H1 (cell line): ENCODE data around the gene HES7. TPM values are rescaled to one million over a fixed set of nuclear protein-coding genes. Genes with fewer than 3 reads are reported as not detected.

ENCODE experiments used
- CTCF ChIA-PET: fragments of 300-600 bp; sonication (Branson Sonifier 250); formaldehyde crosslinking; loops from one replicate; lab custom pipeline; 2021; ENCODE audit not compliant: partially characterized antibody; lab: Charles Lee
- POLR2A ChIA-PET: fragments of 300-600 bp; sonication (Branson Sonifier 250); formaldehyde crosslinking; loops from one replicate; lab custom pipeline; 2021; ENCODE audit warnings: inconsistent platforms; ENCODE audit not compliant: partially characterized antibody; lab: Charles Lee
- DNase-seq, 2 experiments: peaks; one replicate each; pipeline versions ENCODE4 v3.0.0 to v3.0.0-alpha.2; 2010 to 2022; ENCODE audit warnings: low spot score in 2 of 2, low read depth in 1 of 2, mixed read lengths in 1 of 2
- FAIRE-seq: peaks from 2 replicates; lab custom pipeline; 2011; peaks lifted over from hg19 to GRCh38; lab: Jason Lieb, UNC
- H2AFZ ChIP-seq: 2 replicates; pipeline ENCODE4 v1.8.1; 2012; ENCODE audit warnings: low read length, inconsistent platforms
- H2AK5ac ChIP-seq: 2 replicates; pipeline ENCODE4 v1.6.1; 2013; ENCODE audit warnings: low read depth, low read length
- H2BK120ac ChIP-seq: replicated peaks from 2 replicates; pipeline ENCODE3; 2013; ENCODE audit warnings: low read depth, low read length, inconsistent platforms
- H2BK12ac ChIP-seq: 2 replicates; pipeline ENCODE4 v1.6.1; 2013; ENCODE audit warnings: low read depth, low read length
- H2BK15ac ChIP-seq: 2 replicates; pipeline ENCODE4 v1.6.1; 2013; ENCODE audit warnings: low read length
- H2BK20ac ChIP-seq: 2 replicates; pipeline ENCODE4 v1.6.1; 2013; ENCODE audit warnings: low read length
- H2BK5ac ChIP-seq: 2 replicates; pipeline ENCODE4 v1.6.1; 2013; ENCODE audit warnings: low read depth, low read length
- H3K14ac ChIP-seq: 2 replicates; pipeline ENCODE4 v1.6.1; 2013; ENCODE audit warnings: inconsistent platforms; ENCODE audit not compliant: insufficient read length
- H3K18ac ChIP-seq: 2 replicates; pipeline ENCODE4 v1.6.1; 2013; ENCODE audit warnings: low read length; ENCODE audit errors: extremely low read depth
- H3K23ac ChIP-seq: 2 replicates; pipeline ENCODE4 v1.6.1; 2013; ENCODE audit warnings: inconsistent platforms; ENCODE audit not compliant: insufficient read length
- H3K23me2 ChIP-seq: 2 replicates; pipeline ENCODE4 v1.6.1; 2013; ENCODE audit warnings: low read depth, low read length
- H3K27ac ChIP-seq: 2 replicates; pipeline ENCODE4 v1.6.1; 2011; ENCODE audit warnings: low read depth, low read length, inconsistent platforms
- H3K27me3 ChIP-seq, 4 experiments: replicated peaks in 1 of 4; 1 replicate in 1 of 4; 2 replicates in 3 of 4; pipeline versions ENCODE4 v1.6.1 to v1.8.1; 2011 to 2013; ENCODE audit warnings: low read length in 3 of 4, mild to moderate bottlenecking in 3 of 4, inconsistent platforms in 2 of 4, mixed read lengths in 2 of 4, moderate library complexity in 1 of 4; ENCODE audit not compliant: control insufficient read depth in 3 of 4, insufficient read depth in 3 of 4; ENCODE audit errors: extremely low read depth in 1 of 4
- H3K36me3 ChIP-seq, 4 experiments: 2 replicates each; pipeline versions ENCODE4 v1.6.1 to v1.8.1; 2011 to 2013; ENCODE audit warnings: mild to moderate bottlenecking in 4 of 4, low read length in 3 of 4, moderate library complexity in 2 of 4, control low read depth in 1 of 4, inconsistent platforms in 1 of 4; ENCODE audit not compliant: insufficient read depth in 4 of 4, control insufficient read depth in 2 of 4
- H3K4ac ChIP-seq: replicated peaks from 2 replicates; pipeline ENCODE3; 2013; ENCODE audit warnings: low read length, low read depth, mixed read lengths, inconsistent platforms; ENCODE audit not compliant: insufficient read length
- H3K4me1 ChIP-seq, 4 experiments: replicated peaks in 1 of 4; 1 replicate in 1 of 4; 2 replicates in 3 of 4; pipeline versions ENCODE4 v1.6.1 to v1.8.1; 2011 to 2013; ENCODE audit warnings: low read length in 3 of 4, inconsistent platforms in 2 of 4, mixed read lengths in 1 of 4; ENCODE audit not compliant: insufficient read depth in 4 of 4, control insufficient read depth in 3 of 4
- H3K4me2 ChIP-seq, 2 experiments: 2 replicates each; pipeline versions ENCODE4 v1.6.1 to v1.8.1; 2011 to 2013; ENCODE audit warnings: low read depth in 2 of 2, low read length in 2 of 2, control low read depth in 1 of 2, inconsistent platforms in 1 of 2, mild to moderate bottlenecking in 1 of 2; ENCODE audit not compliant: insufficient read depth in 1 of 2
- H3K4me3 ChIP-seq, 4 experiments: fragments of 200-600, 300-600 bp in 1 of 4; sonication (generic), shearing (Covaris generic), sonication (Bioruptor Twin) in 1 of 4; 2 replicates each; pipeline versions ENCODE4 v1.5.1 to v1.8.1; 2011 to 2016; ENCODE audit warnings: low read length in 4 of 4, low read depth in 3 of 4, control low read depth in 2 of 4, inconsistent platforms in 2 of 4, mild to moderate bottlenecking in 2 of 4, mixed read lengths in 1 of 4, moderate library complexity in 1 of 4; ENCODE audit not compliant: insufficient read depth in 2 of 4; ENCODE audit errors: extremely low read depth in 1 of 4
- H3K56ac ChIP-seq: replicated peaks from 2 replicates; pipeline ENCODE3; 2013; ENCODE audit warnings: low read depth, mild to moderate bottlenecking, mixed read lengths, low read length, inconsistent platforms; ENCODE audit not compliant: insufficient read length
- H3K79me1 ChIP-seq: 2 replicates; pipeline ENCODE4 v1.6.1; 2013; ENCODE audit warnings: low read depth, low read length, control low read depth
- H3K79me2 ChIP-seq, 2 experiments: 2 replicates each; pipeline versions ENCODE4 v1.6.1 to v1.8.1; 2012 to 2013; ENCODE audit warnings: low read length in 2 of 2, mild to moderate bottlenecking in 2 of 2, inconsistent platforms in 1 of 2; ENCODE audit not compliant: insufficient read depth in 2 of 2, control insufficient read depth in 1 of 2
- H3K9ac ChIP-seq, 4 experiments: replicated peaks in 1 of 4; 1 replicate in 1 of 4; 2 replicates in 3 of 4; pipeline versions ENCODE4 v1.6.1 to v1.8.1; 2011 to 2013; ENCODE audit warnings: low read depth in 3 of 4, low read length in 3 of 4, control low read depth in 2 of 4, mild to moderate bottlenecking in 2 of 4, moderate library complexity in 2 of 4, inconsistent platforms in 1 of 4; ENCODE audit errors: extremely low read depth in 1 of 4
- H3K9me3 ChIP-seq, 2 experiments: 2 replicates each; pipeline versions ENCODE4 v1.6.1 to v1.8.1; 2012 to 2013; ENCODE audit warnings: mild to moderate bottlenecking in 2 of 2, moderate library complexity in 2 of 2, control low read depth in 1 of 2, inconsistent platforms in 1 of 2, low read depth in 1 of 2, low read length in 1 of 2, mixed read lengths in 1 of 2; ENCODE audit not compliant: insufficient read depth in 2 of 2
- H4K20me1 ChIP-seq, 2 experiments: replicated peaks in 1 of 2; 2 replicates each; pipeline versions ENCODE3 to v1.8.1; 2011 to 2013; ENCODE audit warnings: inconsistent platforms in 2 of 2, low read length in 2 of 2, mild to moderate bottlenecking in 1 of 2; ENCODE audit not compliant: insufficient read depth in 2 of 2, control insufficient read depth in 1 of 2
- H4K5ac ChIP-seq: 2 replicates; pipeline ENCODE4 v1.6.1; 2013; ENCODE audit warnings: low read length, low read depth, mixed read lengths, inconsistent platforms; ENCODE audit not compliant: insufficient read length
- H4K8ac ChIP-seq: 2 replicates; pipeline ENCODE4 v1.8.0; 2013; ENCODE audit warnings: mild to moderate bottlenecking, moderate library complexity, low read length, inconsistent platforms; ENCODE audit not compliant: insufficient read depth; ENCODE audit errors: extremely low read depth
- H4K91ac ChIP-seq: replicated peaks from 2 replicates; pipeline ENCODE3; 2013; ENCODE audit warnings: low read length, mixed read lengths, inconsistent platforms; ENCODE audit not compliant: insufficient read length
- EGR1 ChIP-seq: IDR thresholded peaks from 2 replicates; pipeline ENCODE4 v1.6.1; 2011; ENCODE audit warnings: low read depth, low read length, borderline replicate concordance
- FOSL1 ChIP-seq: IDR thresholded peaks from 2 replicates; pipeline ENCODE4 v1.6.1; 2011; ENCODE audit warnings: mild to moderate bottlenecking, low read depth, low read length, moderate library complexity; ENCODE audit not compliant: insufficient read depth
- PHF8 ChIP-seq: fragments of 200-600 bp; sonication (generic); conservative IDR thresholded peaks from 2 replicates; pipeline ENCODE4 v1.7.1; 2012; ENCODE audit warnings: low read depth, mild to moderate bottlenecking, inconsistent platforms, low read length, moderate library complexity
- POU5F1 ChIP-seq: IDR thresholded peaks from 2 replicates; pipeline ENCODE4 v1.6.1; 2011; ENCODE audit warnings: low read depth, mild to moderate bottlenecking, low read length, moderate library complexity
- RBBP5 ChIP-seq: IDR thresholded peaks from 2 replicates; pipeline ENCODE4 v1.7.1; 2012; ENCODE audit warnings: low read depth, mild to moderate bottlenecking, inconsistent platforms, low read length, moderate library complexity, borderline replicate concordance
- SP2 ChIP-seq: IDR thresholded peaks from 2 replicates; pipeline ENCODE4 v1.6.1; 2012; ENCODE audit warnings: mild to moderate bottlenecking, low read length, inconsistent platforms
- SRF ChIP-seq: IDR thresholded peaks from 2 replicates; pipeline ENCODE4 v1.6.1; 2011; ENCODE audit warnings: mild to moderate bottlenecking, low read depth, low read length, moderate library complexity
- SUZ12 ChIP-seq: fragments of 200-600 bp; sonication (generic); IDR thresholded peaks from 2 replicates; pipeline ENCODE4 v1.6.1; 2012; ENCODE audit warnings: mild to moderate bottlenecking, inconsistent platforms, low read length, moderate library complexity, mixed read lengths
- TAF7 ChIP-seq: optimal IDR thresholded peaks from 2 replicates; pipeline ENCODE3; 2011; ENCODE audit warnings: low read depth, mild to moderate bottlenecking, inconsistent platforms, low read length, moderate library complexity, borderline replicate concordance
- WGBS, 2 experiments: shearing (Covaris generic) in 1 of 2; methylation state at CpG; one replicate each; pipeline versions ENCODE4 v1.1.6 to v1.1.7; 2013 to 2015; ENCODE audit warnings: low lambda C conversion rate in 2 of 2, mixed read lengths in 2 of 2, inconsistent platforms in 1 of 2, low coverage in 1 of 2, missing lambda C conversion rate in 1 of 2; ENCODE audit not compliant: insufficient replicate concordance in 2 of 2, insufficient coverage in 1 of 2, insufficient read length in 1 of 2; ENCODE audit errors: extremely low coverage in 1 of 2, missing lambda C conversion rate in 1 of 2; 5-methylcytosine and 5-hydroxymethylcytosine counted together
- polyA plus RNA-seq, 7 experiments: library from polyadenylated mRNA; depleted of rRNA in 3 of 7; stranded (reverse) in 5 of 7; unstranded in 2 of 7; fragments of >200 nt in 5 of 7; fragments of 200-250 nt in 2 of 7; gene quantifications; 1 replicate in 5 of 7; 2 replicates in 1 of 7; 4 replicates in 1 of 7; pipeline versions ENCODE4 v1.2.1 to v1.2.3, GENCODE V29; 2011 to 2013; ENCODE audit warnings: missing spikeins in 2 of 7, mixed read lengths in 2 of 7
- total RNA-seq: library from RNA; stranded (reverse); fragmentation: NEBNext Ultra II Directional; extraction: Animal tissue kit (Norgen Biotek cat#: 25700); gene quantifications from 2 replicates; pipeline ENCODE4 v1.2.1, GENCODE V29; 2021
- TF ChIP-seq, protein P1 (sequence below): IDR thresholded peaks from 2 replicates; pipeline ENCODE4 v1.6.1; 2012; ENCODE audit warnings: low read length, inconsistent platforms

Gene HES7
- total and polyA plus RNA-seq, 2 of the 8 experiments (the other 6 are each of a cell fraction or from before 2014, with no cell fraction given) = 0.20 to 0.32 TPM

DNA sequence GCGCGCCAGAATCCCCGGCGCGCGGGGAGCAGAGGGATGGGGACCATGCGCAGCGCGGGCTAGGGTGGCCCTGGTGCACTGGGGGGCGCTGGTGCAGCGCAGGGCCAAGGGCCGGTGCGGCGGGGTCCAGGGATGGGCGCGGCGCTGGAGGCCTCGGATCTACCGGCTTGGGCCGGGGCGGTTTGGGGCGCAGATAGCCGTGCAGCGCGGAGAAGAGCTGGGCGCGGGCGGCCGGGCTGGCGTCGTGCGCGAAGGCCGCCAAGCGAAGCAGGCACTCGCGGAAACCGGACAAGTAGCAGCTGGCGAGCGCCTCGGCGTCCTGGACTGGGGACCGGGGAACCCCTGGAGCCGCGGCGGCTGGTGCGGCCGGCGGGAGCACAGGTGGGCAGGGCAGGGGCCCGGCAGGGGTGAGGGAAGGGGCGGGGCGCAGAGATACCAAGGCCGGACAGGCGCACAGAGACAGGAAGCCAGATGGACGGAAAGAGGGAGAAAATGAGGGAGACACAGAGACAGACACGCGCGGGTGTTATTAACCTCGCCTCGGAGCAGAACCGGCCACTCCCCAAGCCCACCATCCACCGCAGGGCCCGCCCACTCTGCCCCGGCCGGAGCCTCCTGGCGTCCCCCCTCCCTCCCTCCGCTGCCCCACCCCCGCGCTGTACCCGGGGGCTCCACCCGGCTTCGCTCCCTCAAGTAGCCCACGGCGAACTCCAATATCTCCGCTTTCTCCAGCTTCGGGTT, 2.1 kb downstream of the HES7 start:
- Histone ChIP-seq H3K4me2 (peak overlapping the region; percentile 88 to 93), H3K27ac (no peak overlapping the region), H2BK15ac (no peak overlapping the region), H3K56ac (no peak overlapping the region), H3K9ac (no peak overlapping the region), H4K5ac (no peak overlapping the region), H3K9me3 (no peaks in the 10 kb centered on the region), H2BK20ac (no peak overlapping the region), H4K20me1 (peaks cover 5 to 6% of the 10 kb centered on the region in 2 experiments), H3K4me1 (peaks cover 0 to 26% (median 14%) of the 10 kb centered on the region in 4 experiments; a peak in 6 of 7 replicates), H3K27me3 (peaks cover 32 to 53% (median 51%) of the 10 kb centered on the region in 4 experiments), H3K4me3 (peak overlapping the region; percentile 54 to 89 (median 82)), H4K91ac (no peak overlapping the region), H3K36me3 (no peaks in the 10 kb centered on the region), H2AK5ac (no peak overlapping the region), H4K8ac (peak overlapping the region; percentile 63; the same call in 1 of the 2 replicates), H2BK12ac (no peak overlapping the region), H3K79me2 (no peaks in the 10 kb centered on the region), H3K4ac (no peak overlapping the region), H3K23me2 (peaks cover 49% of the 10 kb centered on the region), H2AFZ (no peak overlapping the region; the same call in 1 of the 2 replicates), H2BK5ac (no peak overlapping the region), H3K79me1 (no peaks in the 10 kb centered on the region), H3K23ac (no peak overlapping the region), H3K18ac (no peak overlapping the region), H2BK120ac (no peak overlapping the region), H3K14ac (no peak overlapping the region)
- POLR2A ChIA-PET = interaction anchor here (0.6 to 7.6 kb wide), 10 partner anchors 11 to 167 kb away, joined by 3 to 49 read pairs (median 6); partner anchors contain the start of gene RANGRF
- CTCF ChIA-PET = interaction anchor here (0.6 to 5.3 kb wide), 11 partner anchors 11 to 125 kb away, joined by 3 to 54 read pairs (median 3); partner anchors contain the start of gene VAMP2
- FAIRE-seq (no peak), DNase-seq (peak in 1 of 2 experiments; percentile 90)
- 3% methylated on average over 28 of the region's 76 CpGs; no CpG with 5 or more reads in 1 of the 2 experiments for whole genome bisulfite sequencing, 2 experiments
- no peak for TF ChIP-seq POU5F1
- no peak for TF ChIP-seq SRF
- TF ChIP-seq, protein P1, sequence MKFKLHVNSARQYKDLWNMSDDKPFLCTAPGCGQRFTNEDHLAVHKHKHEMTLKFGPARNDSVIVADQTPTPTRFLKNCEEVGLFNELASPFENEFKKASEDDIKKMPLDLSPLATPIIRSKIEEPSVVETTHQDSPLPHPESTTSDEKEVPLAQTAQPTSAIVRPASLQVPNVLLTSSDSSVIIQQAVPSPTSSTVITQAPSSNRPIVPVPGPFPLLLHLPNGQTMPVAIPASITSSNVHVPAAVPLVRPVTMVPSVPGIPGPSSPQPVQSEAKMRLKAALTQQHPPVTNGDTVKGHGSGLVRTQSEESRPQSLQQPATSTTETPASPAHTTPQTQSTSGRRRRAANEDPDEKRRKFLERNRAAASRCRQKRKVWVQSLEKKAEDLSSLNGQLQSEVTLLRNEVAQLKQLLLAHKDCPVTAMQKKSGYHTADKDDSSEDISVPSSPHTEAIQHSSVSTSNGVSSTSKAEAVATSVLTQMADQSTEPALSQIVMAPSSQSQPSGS = no peak
- TF ChIP-seq EGR1 = no peak
- TF ChIP-seq RBBP5 = peak; percentile 77
- no peak for TF ChIP-seq SP2
- TF ChIP-seq SUZ12 = no peak; the same call in 1 of the 2 replicates
- 0 out of 2 replicates have a peak, but pooled peaks have one; percentile 28 for TF ChIP-seq PHF8
- TF ChIP-seq TAF7 = peak; percentile 55
- no peak for TF ChIP-seq FOSL1
